Neural cell (in vitro differentiated cells): ENCODE results near the gene DENND5B. TPM values are rescaled to one million over a fixed set of nuclear protein-coding genes. Genes with fewer than 3 reads are reported as not detected.

Source experiments
- H2AFZ ChIP-seq: fragments of 200-600, 300-800 bp; sonication (generic), shearing (Covaris generic); 2 replicates; pipeline ENCODE4 v1.6.0; 2014; ENCODE audit warnings: low read depth, mild to moderate bottlenecking, antibody characterized with exemption, low read length, moderate library complexity
- H3F3A ChIP-seq: fragments of 200-600 bp; shearing (Covaris generic); 2 replicates; pipeline ENCODE4 v1.6.1; 2016; ENCODE audit warnings: mild to moderate bottlenecking, moderate library complexity, mixed read lengths, antibody characterized with exemption, low read length; ENCODE audit not compliant: insufficient read depth, poor library complexity, severe bottlenecking
- H3K27ac ChIP-seq: fragments of 200-600, 300-800 bp; sonication (generic), shearing (Covaris generic); 2 replicates; pipeline ENCODE4 v1.5.1; 2014; ENCODE audit warnings: mild to moderate bottlenecking, low read length, moderate library complexity
- H3K27me3 ChIP-seq: fragments of 300-800, 200-600 bp; sonication (generic), shearing (Covaris generic); 2 replicates; pipeline ENCODE4 v1.6.0; 2014; ENCODE audit warnings: mild to moderate bottlenecking, low read depth, low read length, moderate library complexity; ENCODE audit not compliant: insufficient read depth
- H3K36me3 ChIP-seq: fragments of 300-800, 200-600 bp; sonication (generic), shearing (Covaris generic); 2 replicates; pipeline ENCODE4 v1.5.1; 2014; ENCODE audit warnings: mild to moderate bottlenecking, antibody characterized with exemption, low read length, moderate library complexity; ENCODE audit not compliant: insufficient read depth
- H3K4me2 ChIP-seq: fragments of 300-800, 200-600 bp; sonication (generic), shearing (Covaris generic); 2 replicates; pipeline ENCODE4 v1.6.0; 2014; ENCODE audit warnings: mild to moderate bottlenecking, low read length
- H3K4me3 ChIP-seq: fragments of 300-800, 200-600 bp; sonication (generic), shearing (Covaris generic); 2 replicates; pipeline ENCODE4 v1.5.1; 2014; ENCODE audit warnings: mild to moderate bottlenecking, low read length, moderate library complexity
- H3K79me2 ChIP-seq: fragments of 200-600 bp; shearing (Covaris generic); replicated peaks from 2 replicates; pipeline ENCODE4 v1.6.0; 2014; ENCODE audit warnings: mild to moderate bottlenecking, low read length, moderate library complexity; ENCODE audit not compliant: insufficient read depth
- H3K9ac ChIP-seq: fragments of 300-800, 200-600 bp; sonication (generic), shearing (Covaris generic); 2 replicates; pipeline ENCODE4 v1.6.1; 2016; ENCODE audit warnings: mild to moderate bottlenecking, low read length, mixed read lengths
- H3K9me2 ChIP-seq: fragments of 200-600 bp; shearing (Covaris generic); 2 replicates; pipeline ENCODE4 v1.6.1; 2016; ENCODE audit warnings: mild to moderate bottlenecking, low read length, mixed read lengths; ENCODE audit not compliant: insufficient read depth
- H3K9me3 ChIP-seq: fragments of 200-600, 300-800 bp; sonication (generic), shearing (Covaris generic); 2 replicates; pipeline ENCODE4 v1.6.1; 2016; ENCODE audit warnings: mild to moderate bottlenecking, mixed run types, low read length, moderate library complexity, mixed read lengths
- H4K20me1 ChIP-seq: fragments of 200-600 bp; shearing (Covaris generic); 2 replicates; pipeline ENCODE4 v1.6.1; 2016; ENCODE audit warnings: mild to moderate bottlenecking, mixed run types; ENCODE audit not compliant: insufficient read depth
- EP300 ChIP-seq: fragments of 450-650 bp; conservative IDR thresholded peaks from 2 replicates; pipeline ENCODE4 v1.6.1; 2014; ENCODE audit warnings: antibody characterized with exemption, mild to moderate bottlenecking, moderate library complexity; ENCODE audit not compliant: poor library complexity, severe bottlenecking
- EZH2 ChIP-seq: fragments of 200-600, 300-800 bp; shearing (Covaris generic), sonication (generic); IDR thresholded peaks from 2 replicates; pipeline ENCODE4 v1.6.1; 2014; ENCODE audit warnings: antibody characterized with exemption, low read length, borderline replicate concordance, mild to moderate bottlenecking; ENCODE audit not compliant: insufficient read depth, poor library complexity, severe bottlenecking
- MXI1 ChIP-seq: fragments of 450-650 bp; conservative IDR thresholded peaks from 2 replicates; pipeline ENCODE4 v1.6.1; 2014; ENCODE audit warnings: antibody characterized with exemption, mild to moderate bottlenecking; ENCODE audit not compliant: poor library complexity, severe bottlenecking
- POLR2AphosphoS5 ChIP-seq: IDR thresholded peaks from 2 replicates; pipeline ENCODE4 v1.6.1; 2012
- RAD21 ChIP-seq: fragments of 450-650 bp; conservative IDR thresholded peaks from 2 replicates; pipeline ENCODE4 v1.6.1; 2014; ENCODE audit warnings: antibody characterized with exemption, mild to moderate bottlenecking, moderate library complexity
- SMC3 ChIP-seq: fragments of 450-650 bp; conservative IDR thresholded peaks from 2 replicates; pipeline ENCODE4 v1.6.1; 2014; ENCODE audit warnings: antibody characterized with exemption, mild to moderate bottlenecking, moderate library complexity; ENCODE audit not compliant: poor library complexity
- TAF1 ChIP-seq: IDR thresholded peaks from 2 replicates; pipeline ENCODE4 v1.6.1; 2012; ENCODE audit warnings: low read depth
- polyA plus RNA-seq: library from polyadenylated mRNA; depleted of rRNA; stranded (reverse); fragments of >200 nt; gene quantifications from 2 replicates; pipeline ENCODE4 v1.2.3, GENCODE V29; 2014
- TF ChIP-seq, protein P1 (sequence below): IDR thresholded peaks from 2 replicates; pipeline ENCODE4 v1.6.1; 2012; ENCODE audit warnings: borderline replicate concordance
- TF ChIP-seq, protein P2 (sequence below): fragments of 450-650 bp; IDR thresholded peaks from 2 replicates; pipeline ENCODE4 v1.5.1; 2014; ENCODE audit warnings: antibody characterized with exemption, mild to moderate bottlenecking, moderate library complexity; ENCODE audit not compliant: poor library complexity, severe bottlenecking

The DENND5B gene
- polyA plus RNA-seq, 1 donor from 2014 or later, result 23.8 TPM

DNA sequence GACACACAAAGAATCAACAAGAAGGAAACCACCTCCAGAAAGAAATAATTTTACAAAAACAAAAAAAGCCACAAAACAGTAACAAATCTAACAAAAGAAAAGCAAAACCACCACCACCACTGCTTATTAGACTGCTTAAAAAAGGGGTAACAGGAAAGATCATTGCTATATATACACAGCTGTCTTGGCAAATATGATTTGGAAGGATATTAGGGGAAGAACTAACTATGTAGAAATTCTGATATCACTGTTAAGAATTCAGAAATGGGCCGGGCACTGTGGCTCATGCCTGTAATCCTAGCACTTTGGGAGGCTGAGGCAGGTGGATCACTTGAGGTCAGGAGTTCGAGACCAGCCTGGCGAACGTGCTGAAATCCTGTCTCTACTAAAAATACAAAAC lies 92.5 kb downstream of the DENND5B start:
- H3K9me3 ChIP-seq, result no peaks in the 10 kb centered on the region
- no peak for TF ChIP-seq SMC3
- TF ChIP-seq, protein P1, sequence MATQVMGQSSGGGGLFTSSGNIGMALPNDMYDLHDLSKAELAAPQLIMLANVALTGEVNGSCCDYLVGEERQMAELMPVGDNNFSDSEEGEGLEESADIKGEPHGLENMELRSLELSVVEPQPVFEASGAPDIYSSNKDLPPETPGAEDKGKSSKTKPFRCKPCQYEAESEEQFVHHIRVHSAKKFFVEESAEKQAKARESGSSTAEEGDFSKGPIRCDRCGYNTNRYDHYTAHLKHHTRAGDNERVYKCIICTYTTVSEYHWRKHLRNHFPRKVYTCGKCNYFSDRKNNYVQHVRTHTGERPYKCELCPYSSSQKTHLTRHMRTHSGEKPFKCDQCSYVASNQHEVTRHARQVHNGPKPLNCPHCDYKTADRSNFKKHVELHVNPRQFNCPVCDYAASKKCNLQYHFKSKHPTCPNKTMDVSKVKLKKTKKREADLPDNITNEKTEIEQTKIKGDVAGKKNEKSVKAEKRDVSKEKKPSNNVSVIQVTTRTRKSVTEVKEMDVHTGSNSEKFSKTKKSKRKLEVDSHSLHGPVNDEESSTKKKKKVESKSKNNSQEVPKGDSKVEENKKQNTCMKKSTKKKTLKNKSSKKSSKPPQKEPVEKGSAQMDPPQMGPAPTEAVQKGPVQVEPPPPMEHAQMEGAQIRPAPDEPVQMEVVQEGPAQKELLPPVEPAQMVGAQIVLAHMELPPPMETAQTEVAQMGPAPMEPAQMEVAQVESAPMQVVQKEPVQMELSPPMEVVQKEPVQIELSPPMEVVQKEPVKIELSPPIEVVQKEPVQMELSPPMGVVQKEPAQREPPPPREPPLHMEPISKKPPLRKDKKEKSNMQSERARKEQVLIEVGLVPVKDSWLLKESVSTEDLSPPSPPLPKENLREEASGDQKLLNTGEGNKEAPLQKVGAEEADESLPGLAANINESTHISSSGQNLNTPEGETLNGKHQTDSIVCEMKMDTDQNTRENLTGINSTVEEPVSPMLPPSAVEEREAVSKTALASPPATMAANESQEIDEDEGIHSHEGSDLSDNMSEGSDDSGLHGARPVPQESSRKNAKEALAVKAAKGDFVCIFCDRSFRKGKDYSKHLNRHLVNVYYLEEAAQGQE, result no peak
- no peak for TF ChIP-seq RAD21
- no peak for TF ChIP-seq EP300
- TF ChIP-seq, protein P2, sequence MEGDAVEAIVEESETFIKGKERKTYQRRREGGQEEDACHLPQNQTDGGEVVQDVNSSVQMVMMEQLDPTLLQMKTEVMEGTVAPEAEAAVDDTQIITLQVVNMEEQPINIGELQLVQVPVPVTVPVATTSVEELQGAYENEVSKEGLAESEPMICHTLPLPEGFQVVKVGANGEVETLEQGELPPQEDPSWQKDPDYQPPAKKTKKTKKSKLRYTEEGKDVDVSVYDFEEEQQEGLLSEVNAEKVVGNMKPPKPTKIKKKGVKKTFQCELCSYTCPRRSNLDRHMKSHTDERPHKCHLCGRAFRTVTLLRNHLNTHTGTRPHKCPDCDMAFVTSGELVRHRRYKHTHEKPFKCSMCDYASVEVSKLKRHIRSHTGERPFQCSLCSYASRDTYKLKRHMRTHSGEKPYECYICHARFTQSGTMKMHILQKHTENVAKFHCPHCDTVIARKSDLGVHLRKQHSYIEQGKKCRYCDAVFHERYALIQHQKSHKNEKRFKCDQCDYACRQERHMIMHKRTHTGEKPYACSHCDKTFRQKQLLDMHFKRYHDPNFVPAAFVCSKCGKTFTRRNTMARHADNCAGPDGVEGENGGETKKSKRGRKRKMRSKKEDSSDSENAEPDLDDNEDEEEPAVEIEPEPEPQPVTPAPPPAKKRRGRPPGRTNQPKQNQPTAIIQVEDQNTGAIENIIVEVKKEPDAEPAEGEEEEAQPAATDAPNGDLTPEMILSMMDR, result no peak
- TF ChIP-seq MXI1, result no peak
- no peak for TF ChIP-seq TAF1
- no peak for TF ChIP-seq POLR2AphosphoS5
- no peak for TF ChIP-seq EZH2
- no peak overlapping the region for H3K27ac ChIP-seq
- no peak overlapping the region for H3K4me2 ChIP-seq
- H3K4me3 ChIP-seq, result no peak overlapping the region
- H3F3A ChIP-seq, result no peaks in the 10 kb centered on the region
- H3K36me3 ChIP-seq, result no peaks in the 10 kb centered on the region
- H4K20me1 ChIP-seq, result no peaks in the 10 kb centered on the region
- no peaks in the 10 kb centered on the region for H3K27me3 ChIP-seq
- H2AFZ ChIP-seq, result no peak overlapping the region
- no peaks in the 10 kb centered on the region for H3K9me2 ChIP-seq
- no peak overlapping the region for H3K9ac ChIP-seq
- peaks cover 19% of the 10 kb centered on the region for H3K79me2 ChIP-seq

- H2AFZ ChIP-seq, result no peak overlapping the region
- peaks cover 5% of the 10 kb centered on the region for H3K36me3 ChIP-seq
- no peaks in the 10 kb centered on the region for H3K9me3 ChIP-seq
- H3K9me2 ChIP-seq, result no peaks in the 10 kb centered on the region
- no peaks in the 10 kb centered on the region for H3K27me3 ChIP-seq
- no peaks in the 10 kb centered on the region for H4K20me1 ChIP-seq
- no peaks in the 10 kb centered on the region for H3F3A ChIP-seq
- H3K4me2 ChIP-seq, result no peak overlapping the region
- H3K4me3 ChIP-seq, result no peak overlapping the region
- peaks cover 19% of the 10 kb centered on the region for H3K79me2 ChIP-seq
- H3K27ac ChIP-seq, result no peak overlapping the region
- no peak overlapping the region for H3K9ac ChIP-seq
- TF ChIP-seq, protein P1, result no peak
- TF ChIP-seq TAF1, result no peak
- TF ChIP-seq RAD21, result no peak
- TF ChIP-seq EZH2, result no peak
- no peak for TF ChIP-seq SMC3
- TF ChIP-seq, protein P2, result no peak
- no peak for TF ChIP-seq POLR2AphosphoS5
- no peak for TF ChIP-seq EP300
- no peak for TF ChIP-seq MXI1
These were observed 94.7 kb downstream of the DENND5B start for GRCh38 chr12:31496257-31496656.
